ENCODE measurements around the gene CAT. TPM values are rescaled to one million over a fixed set of nuclear protein-coding genes. Genes with fewer than 3 reads are reported as not detected.

The CAT gene
- total and polyA plus RNA-seq, 2 experiments from 2014 or later = 52.5 to 57.0 TPM

DNA sequence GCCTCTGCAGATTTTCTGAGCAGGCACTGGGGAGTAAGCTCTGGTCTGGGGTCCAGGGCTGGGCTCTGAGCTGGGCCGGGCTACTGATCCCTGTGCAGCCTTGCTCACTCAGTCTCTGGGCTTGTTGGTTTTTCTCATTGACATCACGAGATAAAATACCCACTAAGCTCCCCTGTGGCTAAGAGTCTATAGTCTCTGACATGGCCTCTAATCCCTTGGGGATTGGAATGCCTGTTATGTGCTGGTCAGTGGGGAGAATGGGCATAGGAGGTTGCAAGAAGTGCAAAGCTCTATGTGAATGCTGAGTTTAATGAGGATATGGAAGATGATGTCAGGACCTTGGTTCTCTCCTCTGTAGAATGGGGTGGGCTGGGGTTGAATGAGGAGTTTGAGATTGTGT lies 51.6 kb downstream of the CAT start:
- Histone ChIP-seq H3K4me2 (ENCODE audit: unreplicated experiment) (no peak overlapping the region), H3K4me1 (ENCODE audit: insufficient read depth) (no peaks in the 10 kb centered on the region), H4K20me1 (ENCODE audit: insufficient read depth) (no peaks in the 10 kb centered on the region), H2AFZ (no peak overlapping the region), H3K79me2 (ENCODE audit: insufficient read depth) (no peaks in the 10 kb centered on the region), H3K9ac (no peak overlapping the region), H3K27me3 (replicated peaks; ENCODE audit: insufficient read depth) (peaks cover 15% of the 10 kb centered on the region), H3F3A (ENCODE audit: insufficient read depth) (no peaks in the 10 kb centered on the region), H3K9me3 (ENCODE audit: low read depth) (no peaks in the 10 kb centered on the region), H3K4me3 (no peak overlapping the region), H3K27ac (no peak overlapping the region), H3K36me3 (ENCODE audit: low read depth) (no peaks in the 10 kb centered on the region), H3K9me2 (ENCODE audit: insufficient read depth) (no peaks in the 10 kb centered on the region)
- in situ Hi-C loops (cut with MboI) = loop anchor here (10.0 kb wide), 1 partner anchor 316 kb away; no protein-coding TSS in a partner anchor
- TF ChIP-seq EZH2phosphoT487 (IDR thresholded peaks at IDR 0.05; ENCODE audit: insufficient read depth, low read depth) = no peak
- TF ChIP-seq EZH2 (IDR thresholded peaks at IDR 0.05; ENCODE audit: insufficient read depth, poor library complexity, severe bottlenecking) = no peak
- no peak for DNase-seq
- 83 to 89% methylated on average over 2 of the region's 2 CpGs for WGBS, 2 experiments (ENCODE audit: low coverage in 1 of 2, low lambda C conversion rate in 2 of 2, missing lambda C conversion rate in 2 of 2)

DNA sequence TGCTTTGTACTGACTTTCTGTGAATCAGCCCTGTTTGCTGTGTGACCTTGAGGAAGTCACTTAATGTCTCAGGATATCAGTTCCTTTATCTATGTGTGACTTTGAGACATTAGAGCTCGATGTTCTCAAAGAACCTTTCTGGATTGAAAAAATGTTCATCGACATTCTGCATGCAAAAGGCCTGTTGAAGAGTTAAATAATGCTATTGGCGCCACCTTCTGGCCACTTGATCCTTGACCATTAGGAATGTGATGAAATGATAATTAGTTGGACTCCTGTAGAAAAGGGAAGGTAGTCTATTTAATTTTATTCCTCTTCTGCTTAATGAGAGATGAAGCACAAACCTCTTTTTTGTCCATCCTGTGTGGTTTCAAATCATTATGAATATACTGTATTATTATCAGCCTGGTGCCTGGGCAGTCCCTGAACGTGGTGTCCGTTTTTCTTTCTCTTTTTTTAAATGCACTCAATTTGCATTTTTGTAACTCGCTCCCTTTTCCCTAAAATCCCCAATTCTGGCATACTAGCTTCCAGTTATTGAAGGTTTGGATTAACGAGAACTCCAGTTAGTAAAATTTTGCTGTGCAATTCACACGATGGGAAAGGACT lies 54.2 kb downstream of the CAT start:
- Histone ChIP-seq H3K9me2 (ENCODE audit: insufficient read depth) (no peaks in the 10 kb centered on the region), H3K4me2 (ENCODE audit: unreplicated experiment) (peak overlapping the region; percentile 16), H3K27ac (no peak overlapping the region), H3K4me3 (no peak overlapping the region), H3K27me3 (replicated peaks; ENCODE audit: insufficient read depth) (peaks cover 15% of the 10 kb centered on the region), H3K79me2 (ENCODE audit: insufficient read depth) (no peaks in the 10 kb centered on the region), H3F3A (ENCODE audit: insufficient read depth) (no peaks in the 10 kb centered on the region), H3K9me3 (ENCODE audit: low read depth) (no peaks in the 10 kb centered on the region), H2AFZ (no peak overlapping the region), H3K4me1 (ENCODE audit: insufficient read depth) (no peaks in the 10 kb centered on the region), H4K20me1 (ENCODE audit: insufficient read depth) (no peaks in the 10 kb centered on the region), H3K36me3 (ENCODE audit: low read depth) (no peaks in the 10 kb centered on the region), H3K9ac (no peak overlapping the region)
- TF ChIP-seq EZH2phosphoT487 (IDR thresholded peaks at IDR 0.05; ENCODE audit: insufficient read depth, low read depth) = no peak
- TF ChIP-seq EZH2 (IDR thresholded peaks at IDR 0.05; ENCODE audit: insufficient read depth, poor library complexity, severe bottlenecking) = no peak
- in situ Hi-C loops (cut with MboI) = loop anchor here (10.0 kb wide), 1 partner anchor 318 kb away; no protein-coding TSS in a partner anchor
- DNase-seq = peak; percentile 77
- WGBS, 2 experiments (ENCODE audit: low coverage in 1 of 2, low lambda C conversion rate in 2 of 2, missing lambda C conversion rate in 2 of 2) = 25 to 26% methylated on average over 8 of the region's 8 CpGs

DNA sequence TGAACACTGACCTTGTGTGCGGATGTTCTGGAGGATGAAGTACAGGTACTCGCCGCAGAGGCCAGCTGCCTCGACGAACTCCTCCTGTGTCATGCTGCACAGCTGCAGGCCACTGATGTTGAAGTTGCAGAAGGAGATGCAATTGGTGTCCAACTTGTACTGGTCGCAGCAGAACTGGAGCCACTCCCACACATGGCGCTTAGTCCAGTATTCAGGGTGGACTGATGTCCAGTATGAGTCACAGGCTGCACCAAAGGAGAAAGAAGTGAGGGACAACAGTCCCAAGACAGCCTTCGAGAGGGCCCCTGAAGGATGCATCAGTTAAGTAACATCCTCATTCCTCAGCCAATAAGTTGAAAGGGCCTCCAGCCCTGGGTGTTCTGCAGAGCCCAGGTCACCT lies 54.7 kb downstream of the CAT start:
- no peaks in the 10 kb centered on the region for H3K4me1 ChIP-seq (ENCODE audit: insufficient read depth)
- H3F3A ChIP-seq (ENCODE audit: insufficient read depth) = no peaks in the 10 kb centered on the region
- no peak overlapping the region for H3K27ac ChIP-seq
- no peak overlapping the region for H3K4me2 ChIP-seq (ENCODE audit: unreplicated experiment)
- no peak overlapping the region for H3K9ac ChIP-seq
- H3K4me3 ChIP-seq = no peak overlapping the region
- H3K79me2 ChIP-seq (ENCODE audit: insufficient read depth) = no peaks in the 10 kb centered on the region
- in situ Hi-C loops (cut with MboI) = loop anchor here (10.0 kb wide), 1 partner anchor 319 kb away; no protein-coding TSS in a partner anchor
- H3K9me2 ChIP-seq (ENCODE audit: insufficient read depth) = no peaks in the 10 kb centered on the region
- H3K9me3 ChIP-seq (ENCODE audit: low read depth) = no peaks in the 10 kb centered on the region
- peaks cover 11% of the 10 kb centered on the region; the same call in 1 of the 2 replicates for H3K27me3 ChIP-seq (replicated peaks; ENCODE audit: insufficient read depth)
- no peaks in the 10 kb centered on the region for H3K36me3 ChIP-seq (ENCODE audit: low read depth)
- no peak overlapping the region for H2AFZ ChIP-seq
- DNase-seq = peak; percentile 15
- TF ChIP-seq EZH2 (IDR thresholded peaks at IDR 0.05; ENCODE audit: insufficient read depth, poor library complexity, severe bottlenecking) = no peak
- 64 to 70% methylated on average over 8 of the region's 8 CpGs for WGBS, 2 experiments (ENCODE audit: low coverage in 1 of 2, low lambda C conversion rate in 2 of 2, missing lambda C conversion rate in 2 of 2)
- H4K20me1 ChIP-seq (ENCODE audit: insufficient read depth) = no peaks in the 10 kb centered on the region

DNA sequence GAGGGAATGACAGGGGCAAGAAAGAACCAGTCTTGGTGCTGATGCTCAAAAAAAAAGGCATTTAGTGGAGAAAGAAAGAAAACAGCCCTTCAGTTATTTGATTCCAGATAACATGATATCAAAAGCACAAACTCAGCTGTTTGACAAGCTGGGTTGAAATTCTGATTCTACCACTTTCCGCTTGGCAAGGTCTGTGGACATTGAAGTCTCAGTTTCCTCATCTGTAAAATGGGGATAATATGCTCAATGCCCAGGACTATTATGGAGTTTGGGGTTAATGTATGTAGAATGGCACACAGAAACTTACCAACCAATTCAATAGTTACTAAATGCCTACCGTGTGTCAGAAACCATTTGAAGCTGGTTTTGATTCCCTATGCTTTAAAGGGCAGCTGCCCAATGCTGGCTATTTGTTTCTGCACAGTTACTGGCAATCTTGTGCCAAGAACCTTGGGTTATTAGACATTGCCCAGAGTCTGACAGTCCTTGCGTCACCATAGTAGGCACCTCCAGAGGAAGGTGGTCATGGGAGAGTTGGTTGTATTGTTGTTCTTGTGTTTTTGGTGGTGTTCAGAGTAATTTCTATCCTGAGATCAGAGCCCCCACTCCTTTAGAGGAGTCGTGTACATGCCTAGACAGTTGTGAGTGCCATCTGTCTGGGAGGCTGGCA lies 55.3 kb downstream of the CAT start:
- H3K9me2 ChIP-seq (ENCODE audit: insufficient read depth) = no peaks in the 10 kb centered on the region
- no peak overlapping the region for H3K9ac ChIP-seq
- H3K27ac ChIP-seq = no peak overlapping the region
- no peaks in the 10 kb centered on the region for H4K20me1 ChIP-seq (ENCODE audit: insufficient read depth)
- no peaks in the 10 kb centered on the region for H3K36me3 ChIP-seq (ENCODE audit: low read depth)
- H3K79me2 ChIP-seq (ENCODE audit: insufficient read depth) = no peaks in the 10 kb centered on the region
- no peaks in the 10 kb centered on the region for H3K4me1 ChIP-seq (ENCODE audit: insufficient read depth)
- in situ Hi-C loops (cut with MboI) = loop anchor here (10.0 kb wide), 1 partner anchor 319 kb away; no protein-coding TSS in a partner anchor
- TF ChIP-seq EZH2 (IDR thresholded peaks at IDR 0.05; ENCODE audit: insufficient read depth, poor library complexity, severe bottlenecking) (no peak), EZH2phosphoT487 (IDR thresholded peaks at IDR 0.05; ENCODE audit: insufficient read depth, low read depth) (no peak)
- H2AFZ ChIP-seq = no peak overlapping the region
- peaks cover 5% of the 10 kb centered on the region; the same call in 1 of the 2 replicates for H3K27me3 ChIP-seq (replicated peaks; ENCODE audit: insufficient read depth)
- H3F3A ChIP-seq (ENCODE audit: insufficient read depth) = no peaks in the 10 kb centered on the region
- no peak overlapping the region for H3K4me2 ChIP-seq (ENCODE audit: unreplicated experiment)
- H3K9me3 ChIP-seq (ENCODE audit: low read depth) = no peaks in the 10 kb centered on the region
- H3K4me3 ChIP-seq = no peak overlapping the region
- DNase-seq = no peak
- WGBS, 2 experiments (ENCODE audit: low coverage in 1 of 2, low lambda C conversion rate in 2 of 2, missing lambda C conversion rate in 2 of 2) = 71 to 77% methylated on average over 4 of the region's 4 CpGs

Data from GM23248 (cell line).